ENCODE results near the gene WBP1.
A peak's percentile ranks its signal among the peaks of the same experiment; 100 is the strongest.

WBP1 gene

GRCh38 chr2:74428675-74429074 lies 29.6 kb upstream of the WBP1 start:
- Histone ChIP-seq H3K27ac (ENCODE audit: low read depth, low read length, severe bottlenecking) (no peak overlapping the region), H3K4me1 (ENCODE audit: control insufficient read depth, insufficient read depth, low read length, poor library complexity, severe bottlenecking) (peaks cover 16% of the 10 kb centered on the region), H3K4me3 (ENCODE audit: extremely low read depth, insufficient read depth, low read length, poor library complexity, severe bottlenecking) (no peak overlapping the region), H3K9me3 (ENCODE audit: control insufficient read depth, low read length) (no peaks in the 10 kb centered on the region), H3K36me3 (ENCODE audit: control insufficient read depth, insufficient read depth, low read length) (peaks cover 84% of the 10 kb centered on the region)
- 94% methylated on average over 3 of the region's 5 CpGs for WGBS, 2 experiments (ENCODE audit: insufficient coverage in 2 of 2)

GRCh38 chr2:74429487-74430451 lies 28.5 kb upstream of the WBP1 start:
- whole genome bisulfite sequencing, 2 experiments (ENCODE audit: insufficient coverage in 2 of 2) = 91 to 96% methylated on average over 11 to 13 of the region's 18 CpGs
- no peak overlapping the region for H3K27ac ChIP-seq (ENCODE audit: low read depth, low read length, severe bottlenecking)
- no peaks in the 10 kb centered on the region for H3K9me3 ChIP-seq (ENCODE audit: control insufficient read depth, low read length)
- H3K36me3 ChIP-seq (ENCODE audit: control insufficient read depth, insufficient read depth, low read length) = peaks cover 88% of the 10 kb centered on the region
- H3K4me3 ChIP-seq (ENCODE audit: extremely low read depth, insufficient read depth, low read length, poor library complexity, severe bottlenecking) = no peak overlapping the region
- peaks cover 12% of the 10 kb centered on the region for H3K4me1 ChIP-seq (ENCODE audit: control insufficient read depth, insufficient read depth, low read length, poor library complexity, severe bottlenecking)

DNA sequence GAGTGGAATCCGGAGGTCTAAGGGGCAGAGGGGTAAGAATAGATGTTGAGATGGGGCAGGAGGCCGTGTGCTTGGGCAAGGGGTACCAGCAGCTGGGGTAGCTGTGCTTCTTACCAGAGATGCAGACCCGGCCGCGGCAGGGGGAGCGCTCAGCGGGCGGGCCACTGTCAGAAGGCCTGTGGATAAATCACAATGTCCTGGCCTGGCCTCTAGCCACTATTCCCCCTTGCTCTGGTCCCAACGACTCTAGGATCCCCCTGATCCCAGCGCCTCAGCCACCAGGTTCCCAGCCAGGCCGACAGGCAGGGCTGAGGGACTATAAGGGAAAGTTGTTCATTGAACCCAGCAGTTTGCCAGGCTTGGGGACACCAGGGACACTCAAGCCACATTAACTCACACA lies 27.7 kb upstream of the WBP1 start:
- Histone ChIP-seq H3K9me3 (ENCODE audit: control insufficient read depth, low read length) (no peaks in the 10 kb centered on the region), H3K36me3 (ENCODE audit: control insufficient read depth, insufficient read depth, low read length) (peaks cover 88% of the 10 kb centered on the region), H3K4me1 (ENCODE audit: control insufficient read depth, insufficient read depth, low read length, poor library complexity, severe bottlenecking) (peaks cover 8% of the 10 kb centered on the region), H3K4me3 (ENCODE audit: extremely low read depth, insufficient read depth, low read length, poor library complexity, severe bottlenecking) (no peak overlapping the region), H3K27ac (ENCODE audit: low read depth, low read length, severe bottlenecking) (no peak overlapping the region)
- WGBS, 2 experiments (ENCODE audit: insufficient coverage in 2 of 2) = 96 to 99% methylated on average over 6 to 7 of the region's 11 CpGs

DNA sequence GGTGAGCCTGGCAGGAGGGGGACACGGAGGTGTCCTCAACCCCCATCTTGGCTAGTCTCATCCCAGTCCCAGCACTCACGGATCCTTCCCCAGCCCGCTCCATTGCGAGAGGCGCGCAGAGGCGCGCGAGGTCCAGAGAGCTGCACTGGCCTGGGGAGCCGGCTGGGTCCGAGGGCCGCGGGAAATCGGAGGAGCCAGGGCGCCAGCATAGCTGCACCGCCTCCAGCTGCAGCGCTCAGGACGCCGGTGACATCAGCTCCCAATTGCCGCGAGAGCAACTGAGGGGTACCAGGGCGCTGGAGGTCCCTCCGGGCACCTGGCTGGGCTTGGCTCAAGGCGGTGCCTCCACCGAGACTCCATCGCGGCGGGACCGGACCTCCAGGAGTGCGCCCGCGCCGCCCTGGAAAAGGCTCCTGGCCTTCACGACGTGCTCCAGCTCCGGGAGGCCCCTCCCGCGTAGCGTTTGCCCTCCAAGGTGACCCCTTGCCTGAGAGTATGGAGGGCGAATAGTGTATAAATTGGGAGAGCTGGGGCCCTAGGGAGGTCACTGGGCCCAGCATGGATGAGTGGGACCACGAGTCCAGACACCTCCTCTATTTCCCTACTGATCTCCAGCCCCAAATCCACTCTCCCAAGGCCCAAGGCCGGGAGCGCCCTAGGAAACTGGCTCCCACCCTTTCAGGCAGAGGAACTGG lies 22.0 kb upstream of the WBP1 start:
- H3K4me1 ChIP-seq (ENCODE audit: control insufficient read depth, insufficient read depth, low read length, poor library complexity, severe bottlenecking) = peaks cover 30% of the 10 kb centered on the region
- H3K9me3 ChIP-seq (ENCODE audit: control insufficient read depth, low read length) = no peaks in the 10 kb centered on the region
- no peak overlapping the region for H3K27ac ChIP-seq (ENCODE audit: low read depth, low read length, severe bottlenecking)
- H3K4me3 ChIP-seq (ENCODE audit: extremely low read depth, insufficient read depth, low read length, poor library complexity, severe bottlenecking) = no peak overlapping the region
- 94 to 95% methylated on average over 26 to 39 of the region's 43 CpGs for WGBS, 2 experiments (ENCODE audit: insufficient coverage in 2 of 2)
- H3K36me3 ChIP-seq (ENCODE audit: control insufficient read depth, insufficient read depth, low read length) = peaks cover 52% of the 10 kb centered on the region

GRCh38 chr2:74436848-74437695 lies 21.2 kb upstream of the WBP1 start:
- H3K27ac ChIP-seq (ENCODE audit: low read depth, low read length, severe bottlenecking) = no peak overlapping the region
- H3K4me3 ChIP-seq (ENCODE audit: extremely low read depth, insufficient read depth, low read length, poor library complexity, severe bottlenecking) = no peak overlapping the region
- WGBS, 2 experiments (ENCODE audit: insufficient coverage in 2 of 2) = 55 to 63% methylated on average over 4 to 5 of the region's 6 CpGs
- no peaks in the 10 kb centered on the region for H3K9me3 ChIP-seq (ENCODE audit: control insufficient read depth, low read length)
- H3K36me3 ChIP-seq (ENCODE audit: control insufficient read depth, insufficient read depth, low read length) = peaks cover 44% of the 10 kb centered on the region
- peaks cover 30% of the 10 kb centered on the region for H3K4me1 ChIP-seq (ENCODE audit: control insufficient read depth, insufficient read depth, low read length, poor library complexity, severe bottlenecking)

- Histone ChIP-seq H3K4me3 (ENCODE audit: extremely low read depth, insufficient read depth, low read length, poor library complexity, severe bottlenecking) (no peak overlapping the region), H3K27ac (ENCODE audit: low read depth, low read length, severe bottlenecking) (no peak overlapping the region), H3K9me3 (ENCODE audit: control insufficient read depth, low read length) (no peaks in the 10 kb centered on the region), H3K36me3 (ENCODE audit: control insufficient read depth, insufficient read depth, low read length) (peaks cover 35% of the 10 kb centered on the region), H3K4me1 (ENCODE audit: control insufficient read depth, insufficient read depth, low read length, poor library complexity, severe bottlenecking) (peaks cover 30% of the 10 kb centered on the region)
- WGBS, 2 experiments (ENCODE audit: insufficient coverage in 2 of 2) = 90% methylated on average over 1 of the region's 1 CpG
Observed at GRCh38 chr2:74438248-74438647, 20.0 kb upstream of the WBP1 start.

DNA sequence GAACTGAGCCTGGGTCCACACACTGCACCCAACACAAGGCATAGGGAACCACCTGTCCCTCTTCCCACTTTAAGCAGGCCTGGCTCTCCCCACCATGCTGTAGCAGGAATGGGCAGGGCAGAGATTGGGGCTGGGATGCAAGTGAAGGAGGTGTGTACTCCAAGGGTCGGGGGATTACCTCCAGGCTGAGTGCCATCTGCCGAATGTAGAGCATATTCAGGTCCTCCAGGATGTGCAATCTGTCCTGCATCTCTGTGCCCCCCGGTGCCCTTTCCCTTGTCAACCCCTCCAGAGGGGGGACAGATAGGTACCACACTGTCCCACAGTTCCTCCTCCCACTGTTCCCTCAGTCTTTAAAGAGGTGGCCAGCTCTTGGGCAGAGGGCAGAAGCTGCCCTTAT lies 18.9 kb upstream of the WBP1 start:
- Histone ChIP-seq H3K27ac (ENCODE audit: low read depth, low read length, severe bottlenecking) (peak overlapping the region; percentile 99), H3K4me1 (ENCODE audit: control insufficient read depth, insufficient read depth, low read length, poor library complexity, severe bottlenecking) (peaks cover 34% of the 10 kb centered on the region), H3K36me3 (ENCODE audit: control insufficient read depth, insufficient read depth, low read length) (peaks cover 30% of the 10 kb centered on the region), H3K9me3 (ENCODE audit: control insufficient read depth, low read length) (no peaks in the 10 kb centered on the region), H3K4me3 (ENCODE audit: extremely low read depth, insufficient read depth, low read length, poor library complexity, severe bottlenecking) (peak overlapping the region; percentile 54)
- 56 to 72% methylated on average over 3 of the region's 3 CpGs for WGBS, 2 experiments (ENCODE audit: insufficient coverage in 2 of 2)

DNA sequence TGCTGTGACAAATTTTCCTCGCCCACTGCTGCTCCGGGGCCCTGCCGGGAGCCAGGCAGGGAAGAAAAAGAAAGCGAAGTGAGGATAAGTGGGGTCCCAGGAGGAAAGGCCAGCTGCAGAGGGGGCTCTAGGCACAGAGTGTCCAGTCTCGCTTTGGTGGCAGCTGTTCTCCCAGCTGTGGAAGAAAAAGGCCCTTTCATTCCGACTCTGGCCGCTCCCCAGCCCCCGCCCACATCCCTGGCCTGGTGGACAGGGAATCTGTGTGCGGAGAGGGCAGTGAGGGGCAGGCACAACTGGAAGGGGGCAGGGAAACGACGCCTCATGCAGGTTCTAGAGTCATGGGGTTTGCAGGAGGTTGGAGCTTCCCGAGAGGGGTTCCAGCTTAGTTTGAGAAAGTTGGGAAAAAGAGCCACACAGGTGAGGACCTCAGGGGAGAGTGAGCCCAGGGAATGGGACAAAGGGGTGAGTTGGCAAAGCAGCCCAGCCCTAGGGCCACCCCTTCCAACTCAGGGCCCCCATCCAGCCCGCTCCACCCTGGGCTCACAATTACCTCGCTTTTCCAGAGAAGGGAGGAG lies 18.3 kb upstream of the WBP1 start:
- Histone ChIP-seq H3K4me1 (ENCODE audit: control insufficient read depth, insufficient read depth, low read length, poor library complexity, severe bottlenecking) (peaks cover 38% of the 10 kb centered on the region), H3K36me3 (ENCODE audit: control insufficient read depth, insufficient read depth, low read length) (peaks cover 25% of the 10 kb centered on the region), H3K27ac (ENCODE audit: low read depth, low read length, severe bottlenecking) (peak overlapping the region; percentile 99), H3K9me3 (ENCODE audit: control insufficient read depth, low read length) (no peaks in the 10 kb centered on the region), H3K4me3 (ENCODE audit: extremely low read depth, insufficient read depth, low read length, poor library complexity, severe bottlenecking) (peak overlapping the region; percentile 54)
- 18 to 26% methylated on average over 7 to 9 of the region's 14 CpGs for WGBS, 2 experiments (ENCODE audit: insufficient coverage in 2 of 2)

DNA sequence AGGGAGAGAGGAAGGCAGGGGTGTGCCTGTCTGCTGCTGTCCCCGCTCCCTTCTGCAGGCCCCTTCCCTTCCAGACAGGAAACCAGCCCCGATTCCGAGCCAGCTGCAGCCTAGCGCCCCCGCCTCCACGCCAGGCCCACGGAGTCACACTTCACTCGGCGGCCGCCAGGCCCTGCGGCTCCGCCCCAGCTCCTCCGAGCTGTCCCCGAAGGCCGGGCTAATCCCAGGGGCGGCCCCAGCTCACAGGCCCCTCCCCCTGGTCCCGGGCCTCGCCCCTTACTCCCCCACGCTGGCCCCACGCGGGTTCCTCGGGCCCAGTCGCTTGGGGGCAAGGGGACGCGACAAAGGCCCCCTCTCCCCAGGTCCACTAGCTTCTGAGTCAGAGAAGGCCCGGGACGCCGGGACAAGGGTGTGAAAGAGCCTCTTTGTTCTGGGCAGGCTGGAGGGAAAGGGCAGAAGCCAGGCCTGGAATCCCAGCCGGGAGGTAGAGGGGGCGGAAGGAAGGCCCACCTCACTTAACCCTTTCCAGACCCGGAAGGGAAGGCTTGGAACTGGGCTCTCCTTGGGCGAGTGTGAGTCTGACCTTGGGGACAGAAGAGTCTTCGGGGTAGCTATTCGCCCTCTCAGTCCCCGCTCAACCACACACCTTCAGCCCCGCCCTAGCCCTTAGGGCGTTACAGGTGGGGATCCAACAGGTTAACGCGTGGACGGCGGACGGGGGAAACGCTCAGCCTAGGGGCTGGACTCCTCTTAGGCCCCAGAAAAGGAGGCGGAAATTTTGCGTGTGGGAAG lies 17.7 kb upstream of the WBP1 start:
- WGBS, 2 experiments (ENCODE audit: insufficient coverage in 2 of 2) = 0 to 1% methylated on average over 19 to 28 of the region's 45 CpGs
- Histone ChIP-seq H3K9me3 (ENCODE audit: control insufficient read depth, low read length) (no peaks in the 10 kb centered on the region), H3K4me3 (ENCODE audit: extremely low read depth, insufficient read depth, low read length, poor library complexity, severe bottlenecking) (peak overlapping the region; percentile 54), H3K4me1 (ENCODE audit: control insufficient read depth, insufficient read depth, low read length, poor library complexity, severe bottlenecking) (peaks cover 38% of the 10 kb centered on the region), H3K36me3 (ENCODE audit: control insufficient read depth, insufficient read depth, low read length) (peaks cover 18% of the 10 kb centered on the region), H3K27ac (ENCODE audit: low read depth, low read length, severe bottlenecking) (peak overlapping the region; percentile 99)

All from mesodermal cell (in vitro differentiated cells).